HepG2 (cell line): Measurements from ENCODE around the gene ANKRD6.

Experiments
- ATF3 ChIP-seq: sonication (generic); formaldehyde crosslinking; IDR thresholded peaks from 2 replicates; pipeline ENCODE4 v1.4.0; 2020; ENCODE audit warnings: missing genetic modification reagents
- GABPB1 ChIP-seq: IDR thresholded peaks from 2 replicates; pipeline ENCODE4 v1.6.1; 2016; ENCODE audit warnings: mild to moderate bottlenecking, missing genetic modification reagents, moderate library complexity, missing compliant biosample characterization
- NFE2L1 ChIP-seq: sonication (generic); formaldehyde crosslinking; IDR thresholded peaks from 2 replicates; pipeline ENCODE4 v1.4.0; 2020; ENCODE audit warnings: missing genetic modification reagents, mild to moderate bottlenecking, borderline replicate concordance
- SIN3A ChIP-seq: IDR thresholded peaks from 2 replicates; pipeline ENCODE4 v1.6.1; 2011; ENCODE audit warnings: low read depth, mild to moderate bottlenecking, control low read depth, low read length, borderline replicate concordance
- TF ChIP-seq, protein P1 (sequence below): sonication (generic); formaldehyde crosslinking; IDR thresholded peaks from 2 replicates; pipeline ENCODE4 v1.8.0; 2022; ENCODE audit warnings: low read depth, missing genetic modification reagents

- TF ChIP-seq NFE2L1 (CRISPR knock-in tag), result no peak
- TF ChIP-seq, protein P1, sequence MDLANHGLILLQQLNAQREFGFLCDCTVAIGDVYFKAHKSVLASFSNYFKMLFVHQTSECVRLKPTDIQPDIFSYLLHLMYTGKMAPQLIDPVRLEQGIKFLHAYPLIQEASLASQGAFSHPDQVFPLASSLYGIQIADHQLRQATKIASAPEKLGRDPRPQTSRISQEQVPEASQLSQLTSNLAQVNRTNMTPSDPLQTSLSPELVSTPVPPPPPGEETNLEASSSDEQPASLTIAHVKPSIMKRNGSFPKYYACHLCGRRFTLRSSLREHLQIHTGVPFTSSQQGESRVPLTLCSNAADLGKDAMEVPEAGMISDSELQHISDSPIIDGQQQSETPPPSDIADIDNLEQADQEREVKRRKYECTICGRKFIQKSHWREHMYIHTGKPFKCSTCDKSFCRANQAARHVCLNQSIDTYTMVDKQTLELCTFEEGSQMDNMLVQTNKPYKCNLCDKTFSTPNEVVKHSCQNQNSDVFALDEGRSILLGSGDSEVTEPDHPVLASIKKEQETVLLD (CRISPR knock-in tag), result no peak
- TF ChIP-seq ATF3 (CRISPR knock-in tag), result no peak
- TF ChIP-seq SIN3A, result no peak
- no peak for TF ChIP-seq GABPB1 (CRISPR knock-in tag)
Measured at GRCh38 chr6:89505847-89506246, 72.9 kb downstream of the ANKRD6 start.
